Pulmonary artery endothelial cell (primary cell): Measurements from ENCODE around the gene IL6ST. TPM values are rescaled to one million over a fixed set of nuclear protein-coding genes. Genes with fewer than 3 reads are reported as not detected.
"Not testable (repeated sequence)": the region's sequence is repeated elsewhere in the genome, so short reads cannot be mapped to it uniquely, and the experiment has no call there.

ENCODE experiments used
- DNase-seq: peaks from one replicate; pipeline ENCODE4 v3.0.0-alpha.2; 2011; ENCODE audit warnings: low read depth, low spot score
- total RNA-seq: library from RNA; depleted of rRNA; stranded (reverse); fragments of >200 nt; gene quantifications from 2 replicates; pipeline ENCODE4 v1.2.3, GENCODE V29; 2014

IL6ST gene
- total RNA-seq, 1 donor from 2014 or later = 373 TPM

- DNase-seq = no peak
Measured at GRCh38 chr5:56004874-56005273, 10.1 kb upstream of the IL6ST start.

- DNase-seq = no peak
Measured at GRCh38 chr5:56003679-56004078, 8.9 kb upstream of the IL6ST start.

- DNase-seq = no peak
Measured at GRCh38 chr5:56003179-56003578, 8.4 kb upstream of the IL6ST start.

- DNase-seq = no peak
Measured at GRCh38 chr5:56002303-56002702, 7.5 kb upstream of the IL6ST start.

- not testable (repeated sequence) for DNase-seq
Measured at GRCh38 chr5:56000221-56000620, 5.5 kb upstream of the IL6ST start.

GRCh38 chr5:55998966-55999365, 4.2 kb upstream of the IL6ST start:
- DNase-seq = no peak

- no peak for DNase-seq
Measured at GRCh38 chr5:55997742-55998351, 3.1 kb upstream of the IL6ST start.

GRCh38 chr5:55994998-55995914, 493 bp upstream of the IL6ST start:
- DNase-seq = peak; percentile 98

- DNase-seq = no peak
Measured at GRCh38 chr5:55993731-55994494, 850 bp downstream of the IL6ST start.

- no peak for DNase-seq
Measured at GRCh38 chr5:55993013-55993412, 1.8 kb downstream of the IL6ST start.

- no peak for DNase-seq
Measured at GRCh38 chr5:55991768-55992486, 2.8 kb downstream of the IL6ST start.

- DNase-seq = not testable (repeated sequence)
Measured at GRCh38 chr5:55990895-55991294, 3.9 kb downstream of the IL6ST start.

- no peak for DNase-seq
Measured at GRCh38 chr5:55989860-55990259, 4.9 kb downstream of the IL6ST start.

GRCh38 chr5:55988979-55989638, 5.7 kb downstream of the IL6ST start:
- no peak for DNase-seq

GRCh38 chr5:55988428-55988827, 6.3 kb downstream of the IL6ST start:
- not testable (repeated sequence) for DNase-seq

GRCh38 chr5:55986931-55987330, 7.8 kb downstream of the IL6ST start:
- DNase-seq = no peak

- no peak for DNase-seq
Measured at GRCh38 chr5:55985181-55985580, 9.6 kb downstream of the IL6ST start.

- DNase-seq = no peak
Measured at GRCh38 chr5:55983986-55984385, 10.8 kb downstream of the IL6ST start.

- DNase-seq = no peak
Measured at GRCh38 chr5:55982957-55983381, 11.8 kb downstream of the IL6ST start.

- no peak for DNase-seq
Measured at GRCh38 chr5:55973296-55973695, 21.5 kb downstream of the IL6ST start.

- DNase-seq = no peak
Measured at GRCh38 chr5:55969956-55970355, 24.8 kb downstream of the IL6ST start.
